Endodermal cell (in vitro differentiated cells): ENCODE data around the gene DHX58. TPM values are rescaled to one million over a fixed set of nuclear protein-coding genes. Genes with fewer than 3 reads are reported as not detected.
A peak's percentile ranks its signal among the peaks of the same experiment; 100 is the strongest.

Experiments used
- DNase-seq: peaks from one replicate; pipeline ENCODE4 v3.0.0-alpha.2; 2017
- H3K27ac ChIP-seq: 2 replicates; pipeline ENCODE4 v1.5.1; 2013; ENCODE audit warnings: mild to moderate bottlenecking, low read depth, low read length, moderate library complexity
- H3K27me3 ChIP-seq: 2 replicates; pipeline ENCODE4 v1.6.1; 2013; ENCODE audit warnings: mild to moderate bottlenecking, low read length, moderate library complexity; ENCODE audit not compliant: insufficient read depth, control insufficient read depth, poor library complexity, severe bottlenecking
- H3K36me3 ChIP-seq: 2 replicates; pipeline ENCODE4 v1.7.0; 2013; ENCODE audit warnings: mild to moderate bottlenecking, low read length, moderate library complexity; ENCODE audit not compliant: control insufficient read depth, insufficient read depth
- H3K4me1 ChIP-seq: one replicate; pipeline ENCODE4 v1.7.0; 2013; ENCODE audit warnings: low read length; ENCODE audit not compliant: control insufficient read depth, insufficient read depth
- H3K4me3 ChIP-seq: 2 replicates; pipeline ENCODE4 v1.5.1; 2013; ENCODE audit warnings: mild to moderate bottlenecking, low read length, moderate library complexity
- H3K9ac ChIP-seq: 2 replicates; pipeline ENCODE4 v1.6.1; 2013; ENCODE audit warnings: mild to moderate bottlenecking, low read length, moderate library complexity; ENCODE audit not compliant: poor library complexity, severe bottlenecking; ENCODE audit errors: extremely low read depth
- H3K9me3 ChIP-seq: 2 replicates; pipeline ENCODE4 v1.6.1; 2013; ENCODE audit warnings: mild to moderate bottlenecking, low read length, moderate library complexity; ENCODE audit not compliant: control insufficient read depth
- H3K27ac Mint-ChIP-seq: 2 replicates; pipeline ENCODE4 v1.8.0; 2020; ENCODE audit warnings: mixed read lengths
- H3K27me3 Mint-ChIP-seq: 2 replicates; pipeline ENCODE4 v1.8.0; 2021; ENCODE audit warnings: mild to moderate bottlenecking, mixed read lengths; ENCODE audit not compliant: insufficient read depth
- H3K36me3 Mint-ChIP-seq: 2 replicates; pipeline ENCODE4 v1.8.0; 2020; ENCODE audit warnings: low read depth, mixed read lengths
- H3K4me1 Mint-ChIP-seq: 2 replicates; pipeline ENCODE4 v1.8.0; 2020; ENCODE audit warnings: mixed read lengths
- H3K4me3 Mint-ChIP-seq: 2 replicates; pipeline ENCODE4 v1.8.0; 2020; ENCODE audit warnings: mild to moderate bottlenecking, moderate library complexity, mixed read lengths
- H3K9me3 Mint-ChIP-seq: 2 replicates; pipeline ENCODE4 v1.8.0; 2020; ENCODE audit warnings: mild to moderate bottlenecking, mixed read lengths
- WGBS, 2 experiments: methylation state at CpG; one replicate each; pipeline versions ENCODE4 v1.1.5 to v1.1.7; 2013; ENCODE audit warnings: missing lambda C conversion rate in 2 of 2, mixed read lengths in 1 of 2; ENCODE audit not compliant: insufficient coverage in 1 of 2, insufficient read length in 1 of 2; 5-methylcytosine and 5-hydroxymethylcytosine counted together
- total RNA-seq, 2 donors: library from RNA; stranded (reverse); fragmentation: NEBNext Ultra II Directional in 1 of 2; extraction: Animal tissue kit (Norgen Biotek cat#: 25700) in 1 of 2; gene quantifications; 2 replicates in 1 of 2; 3 replicates in 1 of 2; pipeline ENCODE4 v1.2.1, GENCODE V29; 2021
- TF ChIP-seq, protein P1 (sequence below): fragments of 200-600 bp; sonication (generic); conservative IDR thresholded peaks from 2 replicates; pipeline ENCODE4 v1.5.0; 2021; ENCODE audit warnings: antibody characterized with exemption, mild to moderate bottlenecking

DHX58 gene
- total RNA-seq, 2 donors from 2014 or later = 0.38 to 0.48 TPM

GRCh38 chr17:42110301-42111264, 1.9 kb downstream of the DHX58 start:
- Histone ChIP-seq H3K36me3 (peaks cover 8% of the 10 kb centered on the region), H3K9me3 (no peaks in the 10 kb centered on the region), H3K9ac (no peak overlapping the region), H3K27me3 (peaks cover 11% of the 10 kb centered on the region), H3K27ac (no peak overlapping the region), H3K4me1 (no peaks in the 10 kb centered on the region), H3K4me3 (no peak overlapping the region)
- TF ChIP-seq, protein P1, sequence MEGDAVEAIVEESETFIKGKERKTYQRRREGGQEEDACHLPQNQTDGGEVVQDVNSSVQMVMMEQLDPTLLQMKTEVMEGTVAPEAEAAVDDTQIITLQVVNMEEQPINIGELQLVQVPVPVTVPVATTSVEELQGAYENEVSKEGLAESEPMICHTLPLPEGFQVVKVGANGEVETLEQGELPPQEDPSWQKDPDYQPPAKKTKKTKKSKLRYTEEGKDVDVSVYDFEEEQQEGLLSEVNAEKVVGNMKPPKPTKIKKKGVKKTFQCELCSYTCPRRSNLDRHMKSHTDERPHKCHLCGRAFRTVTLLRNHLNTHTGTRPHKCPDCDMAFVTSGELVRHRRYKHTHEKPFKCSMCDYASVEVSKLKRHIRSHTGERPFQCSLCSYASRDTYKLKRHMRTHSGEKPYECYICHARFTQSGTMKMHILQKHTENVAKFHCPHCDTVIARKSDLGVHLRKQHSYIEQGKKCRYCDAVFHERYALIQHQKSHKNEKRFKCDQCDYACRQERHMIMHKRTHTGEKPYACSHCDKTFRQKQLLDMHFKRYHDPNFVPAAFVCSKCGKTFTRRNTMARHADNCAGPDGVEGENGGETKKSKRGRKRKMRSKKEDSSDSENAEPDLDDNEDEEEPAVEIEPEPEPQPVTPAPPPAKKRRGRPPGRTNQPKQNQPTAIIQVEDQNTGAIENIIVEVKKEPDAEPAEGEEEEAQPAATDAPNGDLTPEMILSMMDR = no peak
- no peak overlapping the region for H3K4me3 Mint-ChIP-seq
- DNase-seq = no peak
- H3K4me1 Mint-ChIP-seq = no peaks in the 10 kb centered on the region
- no peaks in the 10 kb centered on the region for H3K9me3 Mint-ChIP-seq
- H3K27ac Mint-ChIP-seq = no peak overlapping the region
- peaks cover 13% of the 10 kb centered on the region for H3K36me3 Mint-ChIP-seq
- 91 to 96% methylated on average over 13 to 18 of the region's 18 CpGs for WGBS, 2 experiments
- peaks cover 16% of the 10 kb centered on the region for H3K27me3 Mint-ChIP-seq

DNA sequence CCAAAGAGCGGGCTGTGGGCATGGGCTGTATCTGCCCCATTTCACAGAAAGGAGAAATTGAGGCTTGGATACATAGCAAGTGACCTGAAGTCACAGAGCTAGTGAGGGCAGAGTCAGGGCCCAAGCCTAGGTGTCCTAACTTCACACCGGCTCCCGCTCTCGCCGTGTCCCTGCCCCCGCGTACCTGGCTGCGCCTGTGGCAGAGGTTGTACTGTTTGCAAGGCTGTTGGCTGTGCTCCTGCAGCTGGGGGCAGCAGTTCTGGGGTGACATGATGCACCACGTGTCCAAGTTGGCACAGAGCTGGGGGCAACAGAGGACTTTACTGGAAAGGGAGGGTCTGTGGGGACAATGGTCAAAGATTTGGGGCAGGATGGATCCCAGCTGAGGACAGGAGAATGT, 3.4 kb downstream of the DHX58 start:
- H3K36me3 Mint-ChIP-seq = peaks cover 3% of the 10 kb centered on the region
- no peak overlapping the region for H3K27ac ChIP-seq
- H3K9ac ChIP-seq = no peak overlapping the region
- no peak overlapping the region for H3K27ac Mint-ChIP-seq
- no peaks in the 10 kb centered on the region for H3K9me3 Mint-ChIP-seq
- H3K27me3 Mint-ChIP-seq = peaks cover 22% of the 10 kb centered on the region
- H3K4me3 Mint-ChIP-seq = no peak overlapping the region
- no peaks in the 10 kb centered on the region for H3K9me3 ChIP-seq
- no peaks in the 10 kb centered on the region for H3K4me1 Mint-ChIP-seq
- H3K4me1 ChIP-seq = no peaks in the 10 kb centered on the region
- TF ChIP-seq, protein P1 = no peak
- DNase-seq = no peak
- H3K36me3 ChIP-seq = no peaks in the 10 kb centered on the region
- WGBS, 2 experiments = 94 to 100% methylated on average over 3 to 9 of the region's 9 CpGs
- no peak overlapping the region for H3K4me3 ChIP-seq
- peaks cover 11% of the 10 kb centered on the region for H3K27me3 ChIP-seq

DNA sequence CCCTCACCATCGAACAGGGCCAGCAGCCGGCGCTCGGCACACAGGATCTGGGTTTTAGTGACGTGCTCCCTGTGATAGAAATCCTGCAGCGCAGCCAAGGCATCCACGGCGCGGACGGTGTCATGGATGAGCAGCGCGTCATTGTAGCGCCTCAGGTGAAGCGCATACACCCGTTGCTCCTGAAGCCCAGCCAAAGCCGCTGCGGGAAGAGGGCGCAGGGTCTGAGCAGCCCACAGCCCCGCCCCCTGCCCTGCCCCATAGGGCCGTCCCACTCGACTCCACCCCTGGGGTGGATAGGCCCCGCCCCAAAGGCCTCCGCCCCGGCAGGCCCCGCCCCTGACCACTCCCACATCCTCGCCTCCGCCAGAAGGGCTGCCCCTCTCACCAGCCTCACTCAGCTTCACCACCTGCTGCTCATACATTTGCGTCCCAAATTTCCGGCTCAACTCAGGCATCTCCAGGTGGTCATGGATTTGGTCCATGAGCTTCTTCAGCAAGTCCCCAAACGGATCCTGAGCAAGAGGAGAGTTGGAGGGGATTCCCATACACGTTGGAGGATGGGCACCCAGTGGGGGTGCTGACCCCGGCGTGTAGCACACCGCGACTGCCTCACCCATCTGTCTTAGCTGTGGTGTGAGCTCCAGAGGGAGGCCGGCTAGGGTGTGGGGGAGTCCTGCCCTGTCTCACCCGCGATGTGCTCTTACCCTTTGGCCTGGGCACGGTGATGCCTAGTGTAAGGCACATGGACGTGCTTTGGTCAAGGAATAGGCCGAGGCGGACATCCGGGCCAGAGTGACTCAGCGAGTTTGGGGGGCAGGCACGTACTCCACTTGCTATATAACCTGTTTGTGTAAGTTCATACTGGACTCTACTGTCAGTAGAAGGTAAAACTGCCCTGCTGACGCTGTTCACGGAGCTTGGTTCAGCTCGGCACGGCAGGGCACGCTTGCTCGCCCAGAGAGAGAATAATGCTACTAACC, 4.6 kb downstream of the DHX58 start:
- H3K4me3 Mint-ChIP-seq = peak overlapping the region; percentile 53
- 30 to 54% methylated on average over 27 to 51 of the region's 51 CpGs for WGBS, 2 experiments
- no peaks in the 10 kb centered on the region for H3K4me1 Mint-ChIP-seq
- DNase-seq = peak; percentile 100
- no peak overlapping the region for H3K9ac ChIP-seq
- H3K36me3 ChIP-seq = no peaks in the 10 kb centered on the region
- H3K4me3 ChIP-seq = peak overlapping the region; percentile 67
- TF ChIP-seq, protein P1 = no peak
- H3K9me3 Mint-ChIP-seq = no peaks in the 10 kb centered on the region
- H3K36me3 Mint-ChIP-seq = no peaks in the 10 kb centered on the region
- H3K27me3 ChIP-seq = peaks cover 11% of the 10 kb centered on the region
- H3K27me3 Mint-ChIP-seq = peaks cover 22% of the 10 kb centered on the region
- H3K9me3 ChIP-seq = no peaks in the 10 kb centered on the region
- peak overlapping the region; percentile 55 for H3K27ac Mint-ChIP-seq
- H3K4me1 ChIP-seq = no peaks in the 10 kb centered on the region
- no peak overlapping the region for H3K27ac ChIP-seq
